Ovary (tissue), 9 donors: Measurements from ENCODE around the gene BAIAP2L1. TPM values are rescaled to one million over a fixed set of nuclear protein-coding genes. Genes with fewer than 3 reads are reported as not detected.

ENCODE experiments used
- DNase-seq, 5 donors: peaks; one replicate each; pipeline ENCODE4 v3.0.0-alpha.2; 2019 to 2020
- H3K27ac ChIP-seq, 2 donors: fragments of 200-600 bp; one replicate each; pipeline versions ENCODE4 v1.5.1 to v1.8.0; 2019 to 2022
- H3K27me3 ChIP-seq: fragments of 200-600 bp; one replicate; pipeline ENCODE4 v1.8.0; 2022
- H3K36me3 ChIP-seq: fragments of 200-600 bp; sonication (generic); one replicate; pipeline ENCODE4 v1.5.1; 2019
- H3K4me1 ChIP-seq: one replicate; pipeline ENCODE4 v1.8.1; 2013; ENCODE audit warnings: mild to moderate bottlenecking, moderate library complexity; ENCODE audit not compliant: insufficient read depth
- H3K4me3 ChIP-seq: fragments of 200-600 bp; sonication (generic); one replicate; pipeline ENCODE4 v1.5.1; 2017
- H3K9me3 ChIP-seq, 2 donors: fragments of 200-600 bp in 1 of 2; sonication (generic) in 1 of 2; one replicate each; pipeline versions ENCODE4 v1.5.1 to v1.8.1; 2013 to 2019; ENCODE audit warnings: mild to moderate bottlenecking in 1 of 2, moderate library complexity in 1 of 2
- EP300 ChIP-seq: sonication (generic); formaldehyde crosslinking; IDR thresholded peaks from one replicate; pipeline ENCODE4 v1.6.1; 2017; ENCODE audit warnings: antibody characterized with exemption
- POLR2A ChIP-seq: fragments of 450-650 bp; IDR thresholded peaks from one replicate; pipeline ENCODE4 v1.6.1; 2017; ENCODE audit warnings: antibody characterized with exemption, mild to moderate bottlenecking, moderate library complexity
- WGBS, 3 donors: extraction: QIAGEN DNeasy Blood & Tissue Kit in 1 of 3; methylation state at CpG; one replicate each; pipeline versions ENCODE4 v1.1.5 to v1.1.7; 2013 to 2017; 5-methylcytosine and 5-hydroxymethylcytosine counted together
- intact Hi-C, 4 donors: fragments of 100-400 bp; cut with DNase I; formaldehyde crosslinking; loops; one replicate each; pipeline versions ENCODE4 v1.11.0 to v1.15.1; 2022 to 2023
- polyA plus RNA-seq, 2 donors: library from polyadenylated mRNA; stranded (reverse); fragments of 200-250 nt in 1 of 2; fragments of 350-450 nt in 1 of 2; fragmentation: Illumina TruSeq in 1 of 2; extraction: RNeasy Lipid Tissue Mini Kit (QIAGEN cat#74804) in 1 of 2; gene quantifications; one replicate each; pipeline ENCODE4 v1.2.3, GENCODE V29; 2013 to 2014
- total RNA-seq, 7 donors: library from RNA; depleted of rRNA in 2 of 7; stranded (reverse); fragments of >200 nt in 2 of 7; fragmentation: NEBNext Ultra II Directional in 3 of 7; extraction: Animal tissue kit (Norgen Biotek cat#: 25700) in 3 of 7; gene quantifications; one replicate each; pipeline versions ENCODE4 v1.1.0 to v1.2.4, GENCODE V29; 2016 to 2023
- TF ChIP-seq, protein P1 (sequence below), 3 donors: fragments of 450-650 bp in 2 of 3; fragments of 200-600 bp in 1 of 3; IDR thresholded peaks; one replicate each; pipeline versions ENCODE4 v1.5.1 to v1.8.0; 2016 to 2022; ENCODE audit warnings: antibody characterized with exemption in 3 of 3, mild to moderate bottlenecking in 1 of 3
- donor health status: DM: no; HTN: no; CAD: no; lungs with moderate emphysema.
- donor health status: DM: no; HTN: no; CAD: no.
- donor health status: Bipolar disorder and iron deficiency.
- donor health status: DM: yes; HTN: yes; CAD: no.
- donor health status: DM: no; HTN: no; CAD: no.
- donor health status: DM: yes; HTN: yes; CAD: no.

Gene BAIAP2L1
- total and polyA plus RNA-seq, 9 donors: 0.73 to 7.9 (median 1.9) TPM

DNA sequence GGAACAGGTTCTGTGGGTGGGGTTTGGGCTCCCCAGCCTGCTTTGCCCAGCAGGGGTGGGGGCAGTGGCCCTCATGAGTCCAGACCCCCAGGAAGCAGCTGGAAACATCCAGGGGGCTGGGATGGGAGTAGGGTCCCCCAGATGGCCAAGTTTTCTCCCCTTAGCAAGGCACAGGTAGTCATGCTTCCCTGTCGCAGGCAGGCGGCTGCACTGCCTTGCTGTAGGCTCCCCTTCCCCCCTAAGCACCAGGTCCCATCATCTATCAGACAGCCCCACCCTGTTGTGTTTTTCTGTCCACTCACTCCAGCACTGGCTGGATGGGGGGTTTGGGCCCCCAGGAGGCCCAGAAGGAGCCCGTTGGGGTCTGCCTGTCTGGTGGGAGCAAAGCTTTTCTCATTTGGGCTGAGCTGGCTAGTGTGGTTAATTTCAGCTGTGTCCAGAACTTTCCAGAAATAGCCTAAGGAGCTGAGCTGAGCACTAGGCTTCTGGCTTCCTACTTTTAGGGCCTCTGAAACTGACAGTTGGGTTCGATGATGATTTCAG, 111.5 kb downstream of the BAIAP2L1 start:
- no peaks in the 10 kb centered on the region for H3K27me3 ChIP-seq
- DNase-seq: no peak
- peaks cover 24% of the 10 kb centered on the region for H3K4me1 ChIP-seq
- TF ChIP-seq EP300 (no peak), POLR2A (no peak)
- TF ChIP-seq, protein P1, sequence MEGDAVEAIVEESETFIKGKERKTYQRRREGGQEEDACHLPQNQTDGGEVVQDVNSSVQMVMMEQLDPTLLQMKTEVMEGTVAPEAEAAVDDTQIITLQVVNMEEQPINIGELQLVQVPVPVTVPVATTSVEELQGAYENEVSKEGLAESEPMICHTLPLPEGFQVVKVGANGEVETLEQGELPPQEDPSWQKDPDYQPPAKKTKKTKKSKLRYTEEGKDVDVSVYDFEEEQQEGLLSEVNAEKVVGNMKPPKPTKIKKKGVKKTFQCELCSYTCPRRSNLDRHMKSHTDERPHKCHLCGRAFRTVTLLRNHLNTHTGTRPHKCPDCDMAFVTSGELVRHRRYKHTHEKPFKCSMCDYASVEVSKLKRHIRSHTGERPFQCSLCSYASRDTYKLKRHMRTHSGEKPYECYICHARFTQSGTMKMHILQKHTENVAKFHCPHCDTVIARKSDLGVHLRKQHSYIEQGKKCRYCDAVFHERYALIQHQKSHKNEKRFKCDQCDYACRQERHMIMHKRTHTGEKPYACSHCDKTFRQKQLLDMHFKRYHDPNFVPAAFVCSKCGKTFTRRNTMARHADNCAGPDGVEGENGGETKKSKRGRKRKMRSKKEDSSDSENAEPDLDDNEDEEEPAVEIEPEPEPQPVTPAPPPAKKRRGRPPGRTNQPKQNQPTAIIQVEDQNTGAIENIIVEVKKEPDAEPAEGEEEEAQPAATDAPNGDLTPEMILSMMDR (IDR thresholded peaks at IDR 0.05): no peak
- H3K27ac ChIP-seq: no peak overlapping the region
- H3K36me3 ChIP-seq: no peaks in the 10 kb centered on the region
- intact Hi-C loops: no loop called here
- no peak overlapping the region for H3K4me3 ChIP-seq
- WGBS, 3 donors: 88 to 96% (median 91%) methylated on average over 4 of the region's 4 CpGs
- no peaks in the 10 kb centered on the region for H3K9me3 ChIP-seq

DNA sequence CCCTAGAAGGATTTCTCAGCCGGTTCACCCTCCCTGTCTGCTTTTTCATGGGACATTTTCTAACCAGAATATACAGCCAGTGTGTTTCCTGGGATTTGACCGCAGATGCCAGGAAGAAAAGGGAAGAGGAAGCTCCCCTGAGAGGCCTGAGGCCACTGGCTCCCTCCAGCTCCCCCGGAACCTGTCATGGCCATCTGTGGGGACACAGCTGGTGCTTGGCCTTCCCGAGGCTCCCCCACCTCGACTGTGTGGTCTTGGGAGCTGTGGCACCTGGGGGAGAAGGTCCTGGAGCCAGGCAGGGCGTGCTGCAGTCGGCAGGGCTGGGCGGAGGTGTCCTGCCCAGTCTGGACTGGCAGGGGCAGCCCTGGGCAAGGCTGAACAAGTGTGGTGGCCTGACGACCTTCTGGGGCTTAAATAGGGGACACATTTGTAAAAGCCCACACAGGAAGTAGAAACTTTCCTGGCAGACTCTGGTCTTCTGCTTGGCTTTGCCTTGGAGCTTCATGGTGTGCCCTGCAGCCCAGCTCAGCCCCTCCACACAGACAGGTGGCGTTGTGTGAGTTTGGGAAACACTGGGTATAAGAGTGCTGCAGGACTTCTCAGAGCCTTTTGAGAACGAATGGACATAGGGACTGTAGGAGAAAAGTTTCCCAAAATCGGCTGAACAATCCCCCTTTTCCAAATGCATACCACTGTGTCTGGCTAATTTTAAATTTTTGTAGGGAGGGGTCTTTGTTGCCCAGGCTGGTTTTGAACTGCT, 112.6 kb downstream of the BAIAP2L1 start:
- 63 to 72% (median 68%) methylated on average over 12 of the region's 12 CpGs for WGBS, 3 donors
- H3K36me3 ChIP-seq: no peaks in the 10 kb centered on the region
- no peak overlapping the region for H3K27ac ChIP-seq

DNA sequence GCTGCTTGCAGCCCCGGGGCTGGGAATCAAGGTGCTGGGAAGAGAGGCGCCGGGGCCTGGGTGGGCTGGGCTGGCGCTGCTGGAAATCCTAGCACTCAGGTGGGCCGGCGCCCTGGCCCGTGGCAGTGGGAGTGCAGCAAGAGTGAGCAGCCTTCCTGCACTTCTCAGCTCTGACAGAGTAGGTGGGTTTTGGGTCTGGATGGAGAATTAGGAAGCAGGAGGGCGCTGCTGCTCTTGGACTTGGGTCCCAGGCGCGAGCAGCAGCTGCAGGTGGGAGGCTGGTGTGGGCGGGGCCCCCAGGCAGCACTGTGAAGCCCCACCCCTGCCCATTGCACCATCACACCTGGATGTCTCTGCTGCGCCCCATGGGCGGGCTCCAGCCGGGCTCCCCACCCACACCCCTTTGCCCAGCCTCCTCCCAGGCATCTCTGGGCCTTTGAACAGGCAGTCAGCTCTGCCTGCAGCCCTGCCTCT, 113.4 kb downstream of the BAIAP2L1 start:
- Histone ChIP-seq H3K27me3 (no peaks in the 10 kb centered on the region), H3K36me3 (no peaks in the 10 kb centered on the region), H3K4me1 (peaks cover 38% of the 10 kb centered on the region), H3K4me3 (no peak overlapping the region), H3K27ac (no peak overlapping the region), H3K9me3 (no peaks in the 10 kb centered on the region)
- 77 to 79% (median 77%) methylated on average over 14 of the region's 14 CpGs for WGBS, 3 donors
- intact Hi-C loops: no loop called here
- no peak for DNase-seq
- TF ChIP-seq EP300 (no peak), POLR2A (no peak)
- TF ChIP-seq, protein P1 (IDR thresholded peaks at IDR 0.05): no peak

More for the DNA sequence above, 112.6 kb downstream of the BAIAP2L1 start:
- Histone ChIP-seq H3K4me1 (peaks cover 36% of the 10 kb centered on the region), H3K27me3 (no peaks in the 10 kb centered on the region), H3K9me3 (no peaks in the 10 kb centered on the region), H3K4me3 (no peak overlapping the region)
- intact Hi-C loops: no loop called here
- TF ChIP-seq EP300 (no peak), POLR2A (no peak)
- TF ChIP-seq, protein P1 (IDR thresholded peaks at IDR 0.05): no peak
- no peak for DNase-seq

DNA sequence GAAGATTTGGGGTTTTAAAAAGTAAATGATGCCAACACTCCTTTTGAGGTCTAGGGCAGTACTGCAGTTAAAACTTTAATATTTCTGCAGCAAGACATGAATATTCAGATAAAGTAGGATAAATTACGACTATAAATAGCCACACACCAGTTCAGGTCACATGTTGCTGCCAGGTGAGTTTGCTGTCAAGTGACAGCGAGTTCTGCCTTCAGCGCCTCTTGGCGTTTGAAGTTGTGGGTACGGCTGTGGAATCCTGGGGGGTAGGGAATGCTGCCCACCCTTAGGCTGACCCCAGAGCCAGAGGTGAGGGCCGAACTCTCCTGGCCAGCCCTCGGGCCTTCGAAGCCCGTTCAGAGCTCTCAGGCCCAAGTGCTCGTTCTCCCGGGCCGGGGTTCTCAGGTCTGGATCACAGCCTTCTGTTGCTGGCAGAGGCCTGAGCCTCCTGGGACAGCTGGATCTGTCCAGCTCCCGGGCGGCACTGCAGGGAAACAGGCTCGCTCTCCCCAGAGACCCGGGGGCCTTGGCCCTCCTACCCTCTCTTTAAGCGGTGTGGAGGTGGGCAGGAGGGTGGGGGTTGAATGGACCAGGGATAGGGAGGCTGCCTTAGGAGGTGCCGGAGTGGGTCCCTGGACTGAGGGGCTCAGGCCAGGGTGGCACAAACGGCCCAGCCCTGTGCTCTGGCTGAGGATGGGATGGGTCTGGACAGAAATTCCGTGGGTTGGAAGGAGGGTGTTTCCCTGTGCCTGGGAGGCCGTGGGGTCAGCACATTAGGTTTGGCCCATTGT, 114.0 kb downstream of the BAIAP2L1 start:
- H3K9me3 ChIP-seq: no peaks in the 10 kb centered on the region
- H3K36me3 ChIP-seq: no peaks in the 10 kb centered on the region
- peaks cover 38% of the 10 kb centered on the region for H3K4me1 ChIP-seq
- WGBS, 3 donors: 53 to 59% (median 58%) methylated on average over 16 to 21 of the region's 21 CpGs
- no peak overlapping the region for H3K27ac ChIP-seq
- TF ChIP-seq, protein P1 (IDR thresholded peaks at IDR 0.05): no peak
- no peak for TF ChIP-seq EP300
- TF ChIP-seq POLR2A: no peak
- intact Hi-C loops: no loop called here
- H3K4me3 ChIP-seq: no peak overlapping the region
- H3K27me3 ChIP-seq: no peaks in the 10 kb centered on the region
- DNase-seq: no peak
